ENCODE data around the gene SMIM20.

Gene SMIM20

DNA sequence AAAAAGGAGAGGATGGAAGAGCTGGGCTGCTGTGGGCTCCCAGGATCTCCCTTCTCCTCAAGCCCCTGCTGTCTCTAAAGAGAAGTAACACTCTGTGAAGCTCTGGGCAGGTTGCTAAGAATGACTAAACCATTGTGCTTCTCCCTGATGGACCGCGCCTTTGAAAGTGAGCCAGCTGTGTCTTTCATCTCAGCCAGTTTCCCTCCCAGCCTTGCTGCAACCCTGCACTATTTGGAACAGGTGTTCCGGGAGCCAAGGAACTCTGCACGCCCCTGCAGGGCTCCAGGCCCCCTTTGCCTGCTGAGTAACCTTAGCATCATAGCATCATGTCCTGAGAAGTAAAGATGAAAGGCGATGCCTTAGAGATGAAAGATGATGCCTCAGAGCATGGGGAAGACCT lies 39.7 kb downstream of the SMIM20 start:
- in situ Hi-C loops (cut with MboI; ENCODE audit: low sequenced_read_pairs) = no loop called here

DNA sequence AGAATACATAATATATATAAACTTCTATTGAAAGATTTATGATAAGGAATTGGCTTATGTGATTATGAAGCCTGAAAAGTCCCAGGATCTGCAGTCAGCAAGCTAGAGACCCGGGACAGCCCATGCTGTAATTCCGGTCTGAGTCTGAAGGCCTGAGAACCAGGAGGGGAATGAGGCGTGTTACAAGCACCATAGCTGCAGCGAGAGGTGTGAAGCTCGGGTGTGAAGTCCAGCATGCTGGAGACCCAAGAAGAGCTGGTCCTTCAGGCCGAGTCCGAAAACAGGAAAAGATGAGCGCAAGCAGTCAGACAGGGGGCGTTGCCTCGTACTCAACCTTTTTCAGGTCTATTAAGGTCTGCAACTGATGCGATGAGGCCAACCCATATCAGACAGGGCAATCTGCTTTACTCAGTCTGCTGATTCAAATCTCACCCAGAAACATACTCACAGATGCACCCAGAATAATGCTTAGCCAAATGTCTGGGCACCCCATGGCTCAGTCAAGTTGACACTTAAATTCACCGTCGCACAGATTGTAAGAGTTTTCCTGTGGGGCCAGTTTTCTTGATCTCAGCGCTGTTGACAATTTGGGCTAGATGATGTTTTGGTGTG lies 40.4 kb downstream of the SMIM20 start:
- in situ Hi-C loops (cut with MboI; ENCODE audit: low sequenced_read_pairs) = no loop called here

DNA sequence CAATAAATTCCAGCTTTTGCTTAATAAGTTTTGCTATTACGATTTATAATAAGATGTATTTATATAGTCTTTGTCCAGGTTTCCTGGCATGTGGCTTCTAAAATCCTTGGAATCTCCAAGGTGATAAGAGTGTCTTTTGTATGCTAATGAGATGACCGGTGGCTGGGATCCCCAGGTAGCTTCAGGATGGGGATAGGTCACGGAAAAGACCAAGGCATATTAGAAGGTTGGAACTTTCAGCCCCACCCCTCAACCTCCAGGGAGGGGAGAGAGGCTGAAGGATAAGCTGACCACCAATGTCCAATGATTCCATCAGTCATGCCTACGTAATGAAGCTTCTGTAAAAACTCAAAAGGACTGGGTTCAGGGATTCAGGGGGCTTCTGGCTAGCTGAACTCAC lies 41.7 kb downstream of the SMIM20 start:
- in situ Hi-C loops (cut with MboI; ENCODE audit: low sequenced_read_pairs) = no loop called here

DNA sequence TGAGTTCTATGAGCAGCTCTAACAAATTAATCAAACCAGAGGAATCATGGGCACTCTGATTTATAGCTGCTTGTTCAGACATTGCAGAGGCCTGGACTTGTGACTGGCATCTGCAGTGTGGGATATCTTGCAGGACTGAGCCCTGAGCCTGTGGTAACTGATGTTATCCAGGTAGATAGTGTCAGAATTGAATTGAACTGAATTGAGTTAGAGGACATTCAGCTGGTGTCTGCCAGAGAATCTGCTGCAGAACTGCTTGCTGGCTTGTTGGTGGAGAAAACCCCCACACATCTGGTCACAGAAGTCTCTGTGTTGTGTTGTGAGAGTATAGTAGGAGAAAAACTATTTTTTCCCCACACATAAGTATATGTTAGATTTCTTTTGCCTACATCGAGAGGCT lies 42.2 kb downstream of the SMIM20 start:
- in situ Hi-C loops (cut with MboI; ENCODE audit: low sequenced_read_pairs) = no loop called here

DNA sequence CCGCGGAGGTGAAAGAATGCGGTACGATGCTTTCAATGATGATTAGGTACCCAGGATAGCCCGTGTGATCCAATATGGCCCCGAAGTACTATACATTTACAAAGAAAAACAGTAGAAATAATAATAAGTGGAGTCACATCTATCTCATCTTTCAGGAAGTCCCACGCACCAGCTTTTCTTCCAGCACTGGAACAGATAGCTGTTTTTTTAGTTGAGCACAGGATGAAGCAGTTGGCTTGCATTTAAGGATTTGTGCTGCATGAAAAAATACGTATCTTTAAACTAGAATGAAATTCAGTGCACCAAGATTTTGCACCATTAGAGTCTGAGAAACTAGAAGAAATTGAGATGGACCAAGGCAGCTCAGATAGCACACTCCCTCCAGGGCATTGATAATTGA lies 44.1 kb downstream of the SMIM20 start:
- in situ Hi-C loops (cut with MboI; ENCODE audit: low sequenced_read_pairs) = no loop called here

DNA sequence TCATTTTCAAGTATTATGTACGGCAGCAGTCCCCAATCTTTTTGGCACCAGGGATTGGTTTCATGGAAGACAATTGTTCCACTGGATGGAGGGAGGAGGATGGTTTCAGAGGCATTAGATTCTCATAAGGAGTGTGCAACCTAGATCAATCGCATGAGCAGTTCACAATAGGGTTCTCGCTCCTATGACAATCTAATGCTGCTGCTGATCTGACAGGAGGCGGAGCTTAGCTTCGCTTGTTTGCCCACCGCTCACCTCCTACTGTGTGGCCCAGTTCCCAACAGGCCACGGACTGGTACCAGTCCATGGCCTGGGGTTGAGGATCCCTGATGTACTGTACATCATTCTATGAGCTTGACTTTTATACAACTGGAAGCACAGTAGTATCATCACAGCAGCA lies 48.4 kb downstream of the SMIM20 start:
- in situ Hi-C loops (cut with MboI; ENCODE audit: low sequenced_read_pairs) = no loop called here

DNA sequence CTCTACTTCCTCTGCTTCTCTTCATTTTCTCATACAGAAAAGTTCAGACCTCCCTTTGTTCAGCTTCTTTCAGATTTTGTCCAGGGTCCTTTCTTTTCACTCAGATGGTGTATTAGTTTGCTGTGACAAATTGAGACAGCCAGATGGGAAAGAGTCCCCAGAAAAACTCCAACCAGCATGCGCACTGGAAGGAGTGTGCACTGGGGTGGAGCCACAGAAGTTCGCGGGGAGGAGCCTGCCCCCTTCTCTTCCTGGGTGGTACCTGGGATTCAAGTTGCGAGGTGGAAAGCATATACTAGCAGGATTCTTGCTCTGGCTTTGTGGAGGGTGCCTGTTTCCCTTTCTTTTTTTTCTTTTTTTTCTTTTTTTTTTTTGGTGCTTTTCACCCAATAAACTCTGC lies 51.6 kb downstream of the SMIM20 start:
- in situ Hi-C loops (cut with MboI; ENCODE audit: low sequenced_read_pairs) = no loop called here

DNA sequence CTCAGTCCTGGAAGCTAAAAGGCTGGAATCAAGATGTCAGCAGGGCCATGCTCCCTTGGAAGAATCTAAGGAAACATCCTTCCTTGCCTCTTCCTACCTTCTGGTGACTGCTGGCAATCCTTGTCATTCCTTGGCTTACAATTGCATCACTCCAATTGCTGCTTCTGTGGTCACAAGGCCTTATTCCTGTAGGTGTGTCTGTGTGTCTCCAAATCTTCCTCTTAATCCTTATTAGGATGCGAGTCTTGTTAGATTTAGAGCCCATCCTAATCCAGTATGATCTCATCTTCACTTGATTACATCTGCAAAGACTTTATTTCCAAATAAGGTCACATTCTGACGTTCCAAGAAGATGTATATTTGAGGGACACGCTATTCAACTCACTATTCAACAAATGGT lies 52.2 kb downstream of the SMIM20 start:
- in situ Hi-C loops (cut with MboI; ENCODE audit: low sequenced_read_pairs) = no loop called here

DNA sequence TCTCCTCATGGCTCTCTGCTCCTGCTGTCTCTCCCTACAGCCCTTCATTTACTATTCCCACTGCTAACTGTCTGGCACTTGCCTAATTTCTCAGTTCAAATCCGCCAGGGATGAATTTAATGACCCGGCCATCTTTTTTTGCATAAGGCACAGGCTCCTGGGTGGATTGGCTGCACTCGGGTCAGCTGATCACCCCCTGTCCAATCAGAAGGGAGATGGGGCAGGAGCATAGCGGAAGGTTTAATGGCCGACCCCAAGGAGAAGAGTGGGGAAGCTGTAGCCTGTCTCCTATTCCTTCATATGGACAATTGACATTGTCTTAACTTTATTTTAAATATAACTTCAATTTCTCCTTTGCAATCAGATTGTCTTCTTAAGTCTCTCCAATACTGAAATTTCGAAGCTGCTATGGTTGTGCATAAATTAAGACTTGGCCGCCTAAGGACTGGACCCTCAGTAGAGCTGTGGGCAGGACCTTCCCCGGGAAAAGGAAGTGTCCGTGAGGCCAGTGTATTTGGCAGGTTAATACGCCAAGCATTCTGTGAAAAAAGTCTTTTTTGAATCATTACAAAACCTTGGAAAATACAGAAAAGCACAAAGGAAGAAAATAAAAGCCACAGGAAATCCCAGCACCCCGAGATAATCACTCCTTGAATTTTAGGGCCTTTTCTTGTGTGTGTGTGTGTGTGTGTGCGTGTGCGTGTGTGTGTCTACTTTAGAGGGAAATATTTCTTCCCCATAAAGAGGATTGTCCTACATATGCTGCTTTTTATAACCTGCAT lies 55.5 kb downstream of the SMIM20 start:
- in situ Hi-C loops (cut with MboI; ENCODE audit: low sequenced_read_pairs) = no loop called here

DNA sequence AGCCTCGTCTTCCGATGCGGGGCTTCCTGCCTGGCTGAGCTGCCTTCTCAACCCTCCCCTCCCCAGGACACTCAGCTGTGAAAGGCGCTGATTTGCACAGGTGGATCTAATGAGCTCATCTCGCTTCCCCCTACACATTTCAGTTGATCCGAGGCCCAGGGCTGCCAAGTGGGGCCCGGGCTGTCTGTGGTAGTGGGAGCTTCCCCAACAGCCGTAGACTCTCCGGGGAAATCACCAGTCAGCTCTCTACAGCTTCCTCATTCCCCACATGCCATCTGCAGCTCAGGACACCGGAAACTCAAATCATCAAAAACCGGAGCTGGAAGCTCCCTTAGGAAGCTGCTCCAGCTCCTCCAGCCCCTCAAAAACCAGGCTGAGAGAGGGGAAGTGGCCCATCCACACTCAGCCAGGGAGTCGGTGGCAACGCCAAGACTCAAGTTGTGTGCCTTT lies 56.2 kb downstream of the SMIM20 start:
- in situ Hi-C loops (cut with MboI; ENCODE audit: low sequenced_read_pairs) = no loop called here

DNA sequence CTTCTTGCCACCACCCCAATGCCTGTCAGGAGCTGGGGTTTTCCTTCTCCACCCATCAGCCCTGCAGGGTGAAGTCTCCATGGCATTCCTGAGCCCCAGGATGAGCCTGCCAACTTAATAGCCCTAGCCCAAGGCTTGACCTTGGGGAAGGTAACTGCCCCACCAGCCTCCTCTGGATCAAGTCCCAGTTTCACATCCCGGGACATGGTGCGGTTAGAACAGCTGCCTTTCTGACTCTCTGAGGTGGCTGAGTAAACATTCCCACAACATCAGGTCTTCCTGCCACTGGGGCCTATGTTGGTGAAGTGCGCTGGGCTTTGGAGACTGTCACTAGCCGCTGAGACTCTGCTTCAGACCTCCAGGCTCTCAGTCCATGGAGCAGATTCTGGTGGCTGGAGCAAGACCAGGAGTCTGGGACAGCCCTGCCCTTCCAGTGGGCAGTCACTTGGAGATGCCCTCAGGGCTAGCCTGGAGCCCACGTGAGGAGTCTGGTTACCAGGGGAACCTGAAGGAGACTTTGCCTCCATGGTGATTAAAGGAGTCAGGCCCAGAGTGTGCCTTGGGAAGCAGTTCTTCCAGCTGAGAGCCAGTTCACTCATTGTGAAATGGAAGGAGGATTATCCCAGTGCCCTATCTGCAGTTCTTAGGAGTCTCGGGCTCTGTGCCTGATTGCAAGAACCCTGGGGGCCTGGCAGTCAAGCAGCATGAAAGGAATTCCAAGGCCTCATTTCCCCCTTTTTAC lies 56.8 kb downstream of the SMIM20 start:
- in situ Hi-C loops (cut with MboI; ENCODE audit: low sequenced_read_pairs) = no loop called here

DNA sequence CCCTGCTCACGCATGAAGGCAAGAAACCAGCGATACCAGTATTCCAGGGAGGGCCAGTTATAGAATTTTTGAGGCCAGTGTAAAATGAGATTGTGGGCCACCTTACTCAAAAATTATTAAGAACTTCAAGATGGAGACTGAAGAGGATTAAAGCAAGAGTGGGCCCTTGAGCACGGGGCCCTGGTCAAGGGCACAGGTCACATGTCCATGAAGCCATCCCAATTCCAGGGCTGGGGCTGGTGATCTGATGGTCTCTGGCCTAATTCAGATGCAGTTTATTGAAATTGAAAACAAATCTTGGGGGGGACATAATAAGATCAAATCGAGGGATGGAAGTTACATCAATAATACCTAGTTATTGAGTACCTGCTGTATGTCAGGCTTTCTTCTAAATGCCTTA lies 58.3 kb downstream of the SMIM20 start:
- in situ Hi-C loops (cut with MboI; ENCODE audit: low sequenced_read_pairs) = no loop called here

DNA sequence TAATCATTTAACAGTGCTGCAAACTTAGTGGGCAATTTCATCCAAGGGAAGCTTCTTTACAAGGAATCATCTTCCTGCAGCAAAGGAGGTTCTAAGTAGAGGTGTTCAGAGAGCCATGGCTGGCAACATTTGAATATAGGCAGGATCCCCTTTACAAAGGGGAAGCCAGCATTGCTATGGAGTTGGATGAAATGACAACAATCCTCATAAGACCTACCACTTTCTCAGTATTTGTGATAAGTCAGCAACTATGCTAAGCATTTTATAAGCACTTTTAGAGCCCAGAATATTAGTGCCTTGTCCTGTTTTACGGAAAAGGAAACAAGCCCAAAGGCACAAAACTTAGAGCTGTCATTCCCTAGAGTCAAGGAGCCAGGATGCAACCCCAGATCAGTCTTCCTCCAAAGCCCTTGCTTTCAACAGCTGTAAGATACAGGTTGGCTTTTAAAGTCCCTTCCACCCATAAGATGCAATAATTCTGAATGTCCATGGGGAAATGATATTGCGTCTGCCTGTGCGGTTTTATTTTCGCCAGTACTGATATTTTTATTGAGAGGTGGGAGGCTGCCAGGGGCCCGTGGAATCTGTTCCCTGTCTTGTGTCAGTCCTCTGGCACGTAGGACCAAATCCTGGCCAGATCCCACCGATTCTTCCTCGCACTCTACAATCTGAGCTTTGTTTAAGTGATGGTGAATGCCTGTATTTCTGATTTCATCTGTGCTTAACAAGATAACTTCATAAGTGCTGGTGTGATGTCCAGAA lies 59.1 kb downstream of the SMIM20 start:
- in situ Hi-C loops (cut with MboI; ENCODE audit: low sequenced_read_pairs) = no loop called here

DNA sequence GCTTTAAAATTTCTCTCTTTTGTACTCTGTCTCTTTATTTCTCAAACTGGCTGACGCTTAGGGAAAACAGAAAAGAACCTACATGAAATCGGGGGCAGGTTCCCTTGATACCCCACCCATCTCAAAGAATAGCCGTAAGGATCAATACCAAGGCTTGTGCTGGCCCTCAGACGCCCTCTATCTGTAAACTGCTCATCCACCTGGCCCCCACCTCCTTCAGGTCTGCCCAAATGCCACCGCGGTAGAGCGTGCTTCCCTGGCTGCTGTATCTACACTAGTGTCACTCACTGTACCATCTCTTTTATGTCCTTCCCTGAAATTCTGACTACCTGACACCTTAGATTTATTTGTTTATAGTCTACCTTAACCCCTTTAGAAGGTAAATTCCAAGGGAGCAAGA lies 62.8 kb downstream of the SMIM20 start:
- in situ Hi-C loops (cut with MboI; ENCODE audit: low sequenced_read_pairs) = loop anchor here (25.0 kb wide), 1 partner anchor 1036 kb away; no protein-coding TSS in a partner anchor

DNA sequence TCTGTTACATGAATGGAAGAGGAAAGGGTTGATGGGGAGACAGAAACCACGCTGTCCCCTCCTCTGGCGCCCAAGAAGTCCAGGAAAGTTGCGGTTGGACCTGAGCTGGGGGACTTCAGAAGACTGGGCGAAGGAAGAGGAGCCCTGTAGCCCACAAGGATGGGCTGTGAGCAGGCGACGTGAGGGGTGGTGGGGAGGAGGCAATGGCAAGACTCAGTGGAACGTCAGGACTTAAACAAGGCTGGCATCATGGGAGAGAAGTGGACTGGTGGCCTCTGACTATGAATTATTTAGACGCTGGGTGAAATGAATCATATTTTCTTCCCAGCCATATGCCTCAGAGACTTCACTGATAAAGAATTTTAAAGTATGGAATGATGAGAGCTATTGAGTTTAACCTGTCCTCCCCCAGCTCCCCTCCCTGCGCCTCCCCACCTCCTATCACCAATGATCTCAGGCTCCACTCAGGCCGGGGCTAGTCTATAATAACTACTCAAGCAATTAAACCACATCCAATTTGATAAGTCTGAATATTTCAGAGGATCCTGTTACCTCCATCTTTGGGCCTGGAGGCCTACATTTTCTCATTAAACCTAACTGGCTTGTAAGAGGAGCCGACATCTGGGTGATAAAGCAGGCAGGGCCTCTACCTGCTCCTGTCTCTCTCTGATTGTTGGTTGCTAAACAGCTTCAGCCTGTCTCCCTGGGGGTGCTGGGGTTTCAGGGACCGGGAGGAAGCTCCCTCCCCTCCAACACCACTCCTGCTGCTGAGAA lies 63.6 kb downstream of the SMIM20 start:
- in situ Hi-C loops (cut with MboI; ENCODE audit: low sequenced_read_pairs) = loop anchor here (25.0 kb wide), 1 partner anchor 1035 kb away; no protein-coding TSS in a partner anchor

DNA sequence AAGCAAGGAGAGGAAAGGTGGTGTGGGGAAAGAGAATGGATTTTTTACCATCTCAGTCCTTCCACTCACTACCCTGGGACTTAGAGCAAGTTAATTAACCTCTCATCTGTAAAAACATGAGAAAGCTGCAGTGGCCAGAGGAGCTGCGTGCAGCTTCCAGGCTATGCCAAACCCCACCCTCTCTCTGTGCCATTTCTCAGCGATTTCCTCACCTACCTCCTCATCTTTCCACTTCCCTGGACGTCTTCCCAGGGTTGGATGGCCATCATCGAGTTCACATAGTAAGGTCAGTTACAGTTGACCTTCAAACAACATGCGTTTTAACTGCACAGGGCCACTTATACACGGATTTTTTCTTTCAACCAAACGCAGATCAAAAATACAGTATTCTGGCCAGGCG lies 64.3 kb downstream of the SMIM20 start:
- in situ Hi-C loops (cut with MboI; ENCODE audit: low sequenced_read_pairs) = loop anchor here (25.0 kb wide), 1 partner anchor 1034 kb away; no protein-coding TSS in a partner anchor
